ENCODE data around the gene CILP. TPM values are rescaled to one million over a fixed set of nuclear protein-coding genes. Genes with fewer than 3 reads are reported as not detected.

Gene CILP
- total RNA-seq, 4 donors from 2014 or later = 14.4 to 26.9 (median 17.8) TPM

GRCh38 chr15:65255486-65256140 is 44.3 kb upstream of the CILP start:
- Histone ChIP-seq H3K4me1 (peaks cover 0 to 9% (median 0%) of the 10 kb centered on the region in 4 donors), H3K36me3 (peaks cover 0 to 19% (median 0%) of the 10 kb centered on the region in 3 donors), H3K4me3 (no peak overlapping the region), H3K27ac (no peak overlapping the region), H3K9me3 (no peaks in the 10 kb centered on the region), H3K27me3 (no peaks in the 10 kb centered on the region)
- no peak for DNase-seq
- TF ChIP-seq CTCF (IDR thresholded peaks at IDR 0.05) (no peak), POLR2A (IDR thresholded peaks at IDR 0.05) (no peak)

GRCh38 chr15:65254758-65255157 is 43.5 kb upstream of the CILP start:
- peaks cover 0 to 9% (median 0%) of the 10 kb centered on the region in 4 donors for H3K4me1 ChIP-seq
- peak overlapping the region in 1 of 4 donors; percentile 34 for H3K27ac ChIP-seq

GRCh38 chr15:65254356-65254755 is 43.1 kb upstream of the CILP start:
- H3K27me3 ChIP-seq = no peaks in the 10 kb centered on the region
- no peak for DNase-seq
- peaks cover 0 to 9% (median 0%) of the 10 kb centered on the region in 4 donors for H3K4me1 ChIP-seq
- H3K9me3 ChIP-seq = no peaks in the 10 kb centered on the region
- H3K4me3 ChIP-seq = no peak overlapping the region
- H3K27ac ChIP-seq = peak overlapping the region in 1 of 4 donors; percentile 34
- peaks cover 0 to 10% (median 0%) of the 10 kb centered on the region in 3 donors for H3K36me3 ChIP-seq
- TF ChIP-seq POLR2A (IDR thresholded peaks at IDR 0.05) (no peak), CTCF (IDR thresholded peaks at IDR 0.05) (no peak)

More at GRCh38 chr15:65254758-65255157, 43.5 kb upstream of the CILP start:
- H3K36me3 ChIP-seq = peaks cover 0 to 11% (median 0%) of the 10 kb centered on the region in 3 donors
- H3K27me3 ChIP-seq = no peaks in the 10 kb centered on the region
- no peak for DNase-seq
- TF ChIP-seq POLR2A (IDR thresholded peaks at IDR 0.05) (no peak), CTCF (IDR thresholded peaks at IDR 0.05) (no peak)
- H3K4me3 ChIP-seq = no peak overlapping the region
- no peaks in the 10 kb centered on the region for H3K9me3 ChIP-seq

GRCh38 chr15:65249641-65250040 is 38.4 kb upstream of the CILP start:
- TF ChIP-seq CTCF (IDR thresholded peaks at IDR 0.05) = no peak
- no peak for TF ChIP-seq POLR2A (IDR thresholded peaks at IDR 0.05)
- no peak for DNase-seq
- H3K4me1 ChIP-seq = no peaks in the 10 kb centered on the region
- H3K9me3 ChIP-seq = no peaks in the 10 kb centered on the region
- H3K4me3 ChIP-seq = no peak overlapping the region
- H3K27me3 ChIP-seq = no peaks in the 10 kb centered on the region
- H3K36me3 ChIP-seq = no peaks in the 10 kb centered on the region
- no peak overlapping the region for H3K27ac ChIP-seq

GRCh38 chr15:65248511-65249255 is 37.4 kb upstream of the CILP start:
- no peaks in the 10 kb centered on the region for H3K9me3 ChIP-seq
- no peaks in the 10 kb centered on the region for H3K27me3 ChIP-seq
- H3K27ac ChIP-seq = peak overlapping the region in 1 of 4 donors; percentile 22
- no peaks in the 10 kb centered on the region for H3K36me3 ChIP-seq
- no peaks in the 10 kb centered on the region for H3K4me1 ChIP-seq
- no peak overlapping the region for H3K4me3 ChIP-seq
- DNase-seq = no peak
- no peak for TF ChIP-seq POLR2A (IDR thresholded peaks at IDR 0.05)

GRCh38 chr15:65246939-65247338 is 35.7 kb upstream of the CILP start:
- DNase-seq = no peak
- H3K27me3 ChIP-seq = no peaks in the 10 kb centered on the region
- H3K4me3 ChIP-seq = no peak overlapping the region
- no peak overlapping the region for H3K27ac ChIP-seq
- TF ChIP-seq CTCF (IDR thresholded peaks at IDR 0.05) (no peak), POLR2A (IDR thresholded peaks at IDR 0.05) (no peak)
- H3K9me3 ChIP-seq = no peaks in the 10 kb centered on the region
- H3K4me1 ChIP-seq = no peaks in the 10 kb centered on the region
- no peaks in the 10 kb centered on the region for H3K36me3 ChIP-seq

Measured in Peyer's patch (tissue), 4 donors.